C4-2B (cell line): ENCODE results near the gene MRNIP.

Experiments used
- CTCF ChIP-seq: fragments of 450-650 bp; conservative IDR thresholded peaks from 2 replicates; pipeline ENCODE4 v1.5.1; 2017; ENCODE audit warnings: mild to moderate bottlenecking
- ZFX ChIP-seq: fragments of 450-650 bp; IDR thresholded peaks from 2 replicates; pipeline ENCODE4 v1.6.1; 2017

GRCh38 chr5:179804555-179804947 is 54.1 kb downstream of the MRNIP start:
- TF ChIP-seq CTCF (no peak), ZFX (no peak)
